ENCODE data around the gene KCTD21. TPM values are rescaled to one million over a fixed set of nuclear protein-coding genes. Genes with fewer than 3 reads are reported as not detected.

KCTD21 gene
- total and polyA plus RNA-seq, 9 donors, result 7.4 to 24.7 (median 14.1) TPM

DNA sequence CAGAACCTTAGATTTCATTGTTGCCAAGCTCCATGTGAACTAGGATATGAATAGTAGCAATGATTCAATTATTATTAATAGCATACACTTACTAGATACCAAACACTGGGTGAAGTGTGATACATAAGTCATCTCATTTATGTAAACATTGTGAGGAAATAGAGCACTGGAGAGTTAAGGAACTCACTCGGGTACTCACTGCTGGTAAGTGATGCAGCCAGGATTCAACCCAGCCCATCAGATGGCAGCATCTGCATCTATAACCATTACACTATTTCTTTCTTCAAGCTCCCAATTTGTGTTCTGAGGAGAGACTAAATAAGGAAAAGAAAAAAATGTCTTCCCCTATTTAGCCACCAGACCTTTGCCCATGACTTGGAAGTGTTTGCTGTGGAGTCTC is 38.8 kb downstream of the KCTD21 start:
- Histone ChIP-seq H3K9me3 (no peaks in the 10 kb centered on the region), H3K36me3 (no peaks in the 10 kb centered on the region), H3K27me3 (no peaks in the 10 kb centered on the region), H3K27ac (no peak overlapping the region), H3K4me1 (ENCODE audit: insufficient read depth) (peaks cover 1% of the 10 kb centered on the region), H3K4me3 (no peak overlapping the region)
- 0 to 6% (median 5%) methylated on average over 1 of the region's 1 CpG for WGBS, 3 donors
- DNase-seq, result peak in 1 of 5 donors; percentile 56
- TF ChIP-seq CTCF (IDR thresholded peaks at IDR 0.05) (peak in 1 of 3 donors; percentile 46), POLR2A (IDR thresholded peaks at IDR 0.05) (no peak)
- intact Hi-C loops (cut with DNase I), result loop anchor here in 2 of 4 donors (5.0 to 10.0 kb wide), 4 partner anchors 268 to 423 kb away; partner anchors contain the start of genes GAB2 (in 1 of the 2) and NARS2 (in 1 of the 2)

DNA sequence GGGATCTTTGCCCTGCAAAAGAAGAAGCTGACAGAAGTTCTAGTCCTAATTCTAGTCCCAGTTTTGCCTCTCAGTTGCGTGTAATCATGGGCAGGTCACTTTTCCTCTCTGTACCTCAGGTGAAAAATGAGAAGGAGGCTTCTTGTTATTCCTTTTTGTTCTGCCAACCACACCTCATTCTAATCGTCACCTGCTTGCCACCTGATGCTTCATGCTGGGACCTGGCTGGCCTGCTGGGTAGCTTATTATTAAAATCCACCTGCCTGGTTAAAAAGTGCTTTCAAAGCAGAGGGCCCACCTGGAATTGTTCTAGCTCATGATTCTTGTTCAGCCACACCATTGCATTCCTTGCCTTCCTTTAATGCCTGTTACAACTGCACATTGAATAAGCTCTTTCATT is 40.6 kb downstream of the KCTD21 start:
- intact Hi-C loops (cut with DNase I), result loop anchor here in 2 of 4 donors (5.0 to 10.0 kb wide), 3 partner anchors 269 to 414 kb away; partner anchors contain the start of gene GAB2 (in 1 of the 2)
- H3K36me3 ChIP-seq, result no peaks in the 10 kb centered on the region

DNA sequence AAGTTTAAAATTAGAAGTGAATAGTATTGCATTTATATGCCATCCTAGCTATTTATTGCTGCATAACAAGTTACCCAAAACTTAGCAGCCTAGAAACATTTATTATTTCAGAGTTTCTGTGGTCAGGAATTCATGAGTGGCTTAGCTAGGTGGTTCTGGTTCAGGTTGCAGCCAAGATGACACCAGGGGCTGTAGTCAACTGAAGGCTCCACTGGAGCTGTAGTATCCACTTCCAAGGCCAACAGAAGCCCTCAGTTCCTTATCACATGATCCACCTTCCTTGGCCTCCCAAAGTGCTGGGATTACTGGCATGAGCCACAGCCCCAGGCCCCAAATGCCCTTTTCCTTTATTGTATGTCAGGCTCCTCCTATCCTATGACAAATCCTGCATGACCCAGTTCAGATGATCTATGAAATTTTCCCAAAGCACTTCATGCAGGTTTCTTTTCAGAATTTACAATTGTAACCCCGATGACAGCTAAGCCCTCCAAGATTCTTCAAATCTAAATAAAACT is 42.9 kb downstream of the KCTD21 start:
- no peaks in the 10 kb centered on the region for H3K9me3 ChIP-seq
- no peaks in the 10 kb centered on the region for H3K36me3 ChIP-seq
- DNase-seq, result no peak
- H3K4me1 ChIP-seq (ENCODE audit: insufficient read depth), result peaks cover 1% of the 10 kb centered on the region
- H3K4me3 ChIP-seq, result no peak overlapping the region
- intact Hi-C loops (cut with DNase I), result loop anchor here in 2 of 4 donors (5.0 to 10.0 kb wide), 3 partner anchors 272 to 417 kb away; partner anchors contain the start of gene GAB2 (in 1 of the 2)
- TF ChIP-seq POLR2A (IDR thresholded peaks at IDR 0.05) (no peak), EP300 (IDR thresholded peaks at IDR 0.05) (no peak), CTCF (IDR thresholded peaks at IDR 0.05) (no peak)
- H3K27ac ChIP-seq, result no peak overlapping the region
- H3K27me3 ChIP-seq, result no peaks in the 10 kb centered on the region
- WGBS, 3 donors, result 85 to 89% (median 88%) methylated on average over 1 of the region's 1 CpG

More for the DNA sequence above, 40.6 kb downstream of the KCTD21 start:
- Histone ChIP-seq H3K9me3 (no peaks in the 10 kb centered on the region), H3K4me3 (no peak overlapping the region), H3K27me3 (no peaks in the 10 kb centered on the region), H3K4me1 (ENCODE audit: insufficient read depth) (peaks cover 1% of the 10 kb centered on the region), H3K27ac (no peak overlapping the region)
- DNase-seq, result no peak
- WGBS, 3 donors, result 95 to 96% (median 96%) methylated on average over 2 of the region's 2 CpGs
- TF ChIP-seq CTCF (IDR thresholded peaks at IDR 0.05) (no peak), EP300 (IDR thresholded peaks at IDR 0.05) (no peak), POLR2A (IDR thresholded peaks at IDR 0.05) (no peak)

- WGBS, 3 donors, result 46 to 64% (median 57%) methylated on average over 17 of the region's 17 CpGs
- Histone ChIP-seq H3K9me3 (no peaks in the 10 kb centered on the region), H3K27ac (no peak overlapping the region), H3K27me3 (no peaks in the 10 kb centered on the region), H3K4me1 (ENCODE audit: insufficient read depth) (peaks cover 5% of the 10 kb centered on the region), H3K36me3 (no peaks in the 10 kb centered on the region), H3K4me3 (peak overlapping the region; percentile 64)
- intact Hi-C loops (cut with DNase I), result loop anchor here in 1 of 4 donors (10.0 kb wide), 1 partner anchor 284 kb away; no protein-coding TSS in a partner anchor
- DNase-seq, result no peak
- TF ChIP-seq EP300 (IDR thresholded peaks at IDR 0.05) (no peak), CTCF (IDR thresholded peaks at IDR 0.05) (no peak), POLR2A (IDR thresholded peaks at IDR 0.05) (no peak)
Measured at GRCh38 chr11:78140392-78141077, 47.9 kb downstream of the KCTD21 start.

Measured in ovary (tissue), 9 donors.